Bronchus fibroblast of lung (primary cell): ENCODE measurements around the gene AIFM2. TPM values are rescaled to one million over a fixed set of nuclear protein-coding genes. Genes with fewer than 3 reads are reported as not detected.

Experiments used
- total RNA-seq: library from RNA; depleted of rRNA; stranded (reverse); fragments of >200 nt; gene quantifications from 2 replicates; pipeline ENCODE4 v1.2.3, GENCODE V29; 2015

AIFM2 gene
- total RNA-seq = 6.1 and 6.5 TPM in 2 replicates

GRCh38 chr10:70132098-70133029 is at the start of gene AIFM2:
TSS of gene AIFM2 (minus strand) at chr10:70132825. CDS start at chr10:70124084, 8,741 bp downstream.

GRCh38 chr10:70146489-70147258 is 14.0 kb upstream of the AIFM2 start, which contains the start of gene TYSND1:
TSS of gene TYSND1 (minus strand) at chr10:70146700. CDS start at chr10:70146586, 114 bp downstream.

Other genes with a start within 250 kb of the AIFM2 start
- gene MACROH2A2, start 80.0 kb downstream of the AIFM2 start, total RNA-seq = 20.8 and 21.2 TPM in 2 replicates
- gene TYSND1, start 13.9 kb upstream of the AIFM2 start, total RNA-seq = 8.3 and 9.4 TPM in 2 replicates
- 67.8 and 76.2 TPM in 2 replicates for gene SAR1A, start 37.7 kb upstream of the AIFM2 start, total RNA-seq
- 146 and 167 TPM in 2 replicates for gene PPA1, start 100.6 kb upstream of the AIFM2 start, total RNA-seq
- not detected in 2 replicates for gene NPFFR1, start 151.2 kb upstream of the AIFM2 start, total RNA-seq
- 22.4 and 31.5 TPM in 2 replicates for gene LRRC20, start 249.8 kb upstream of the AIFM2 start, total RNA-seq